A549 (cell line): ENCODE results near the gene LCN9. TPM values are rescaled to one million over a fixed set of nuclear protein-coding genes. Genes with fewer than 3 reads are reported as not detected.

Experiments
- ATAC-seq, 2 experiments: fragments of 200-7000 bp in 1 of 2; fragments of >200 bp in 1 of 2; cut with Nextera tagmentation in 1 of 2; cut with Tn5 transposase in 1 of 2; 3 replicates each; pipeline versions ENCODE4 v1.8.0 to v1.9.1; 2018 to 2020; ENCODE audit warnings: mild to moderate bottlenecking in 1 of 2, moderate library complexity in 1 of 2
- CTCF ChIA-PET: fragments of 300-600 bp; sonication (Branson Sonifier 250); formaldehyde crosslinking; extraction: SDS; loops from one replicate; lab custom pipeline; 2021; ENCODE audit warnings: antibody characterized with exemption, inconsistent platforms; lab: Yijun Ruan, JAX
- POLR2A ChIA-PET: fragments of 350-600 bp; formaldehyde crosslinking; extraction: SDS; loops from one replicate; lab custom pipeline; 2021; ENCODE audit warnings: antibody characterized with exemption, inconsistent platforms; lab: Yijun Ruan, JAX
- DNase-seq, 2 experiments: peaks; one replicate each; pipeline versions ENCODE4 v3.0.0 to v3.0.0-alpha.2; 2011 to 2016; ENCODE audit warnings: low read depth in 1 of 2, low spot score in 1 of 2
- FAIRE-seq: peaks from 2 replicates; lab custom pipeline; 2011; peaks lifted over from hg19 to GRCh38; lab: Jason Lieb, UNC
- H3K27ac ChIP-seq, 2 experiments: fragments of >200 bp; sonication (Bioruptor Twin); formaldehyde crosslinking; 3 replicates each; pipeline ENCODE4 v1.5.1; 2016 to 2017
- H3K4me1 ChIP-seq: fragments of >200 bp; sonication (Bioruptor Twin); formaldehyde crosslinking; 3 replicates; pipeline ENCODE4 v1.6.1; 2016
- H3K4me2 ChIP-seq: fragments of >200 bp; sonication (Bioruptor Twin); formaldehyde crosslinking; 3 replicates; pipeline ENCODE4 v1.6.1; 2016
- H3K4me3 ChIP-seq: fragments of >200 bp; sonication (Bioruptor Twin); formaldehyde crosslinking; 3 replicates; pipeline ENCODE4 v1.5.1; 2016
- H3K9me3 ChIP-seq: fragments of >200 bp; sonication (Bioruptor Twin); formaldehyde crosslinking; 3 replicates; pipeline ENCODE4 v1.6.1; 2016
- CBX8 ChIP-seq: fragments of 200-600 bp; sonication (generic); IDR thresholded peaks from 2 replicates; pipeline ENCODE4 v1.6.1; 2016
- CEBPB ChIP-seq, 2 experiments: fragments of >200 bp in 1 of 2; sonication (Bioruptor Twin) in 1 of 2; formaldehyde crosslinking in 1 of 2; IDR thresholded peaks; 2 replicates each; pipeline ENCODE4 v1.6.1; 2012 to 2016
- CHD2 ChIP-seq: fragments of 150-350 bp; IDR thresholded peaks from 2 replicates; pipeline ENCODE4 v1.6.1; 2014; ENCODE audit warnings: low read length; ENCODE audit not compliant: partially characterized antibody
- EP300 ChIP-seq, 2 experiments: fragments of >200 bp; sonication (Bioruptor Twin); formaldehyde crosslinking; IDR thresholded peaks; 2 replicates in 1 of 2; 3 replicates in 1 of 2; pipeline ENCODE4 v1.6.1; 2016 to 2017
- FOXS1 ChIP-seq: fragments of 250-450 bp; sonication (Bioruptor Pico); IDR thresholded peaks from 2 replicates; pipeline ENCODE4 v1.5.0; 2020; ENCODE audit warnings: mild to moderate bottlenecking, moderate library complexity
- HDAC2 ChIP-seq: fragments of 200-600 bp; sonication (generic); IDR thresholded peaks from 2 replicates; pipeline ENCODE4 v1.6.1; 2016
- JUNB ChIP-seq: fragments of >200 bp; sonication (Bioruptor Twin); formaldehyde crosslinking; IDR thresholded peaks from 2 replicates; pipeline ENCODE4 v1.6.1; 2016
- NFE2L2 ChIP-seq: fragments of 150-350 bp; conservative IDR thresholded peaks from 2 replicates; pipeline ENCODE4 v1.6.1; 2014; ENCODE audit warnings: low read length
- NPAS2 ChIP-seq: fragments of 250-450 bp; sonication (Bioruptor Pico); IDR thresholded peaks from 2 replicates; pipeline ENCODE4 v1.8.0; 2022; ENCODE audit warnings: mild to moderate bottlenecking, moderate library complexity, borderline replicate concordance
- NR3C1 ChIP-seq: fragments of >200 bp; sonication (Bioruptor Twin); formaldehyde crosslinking; IDR thresholded peaks from 3 replicates; pipeline ENCODE4 v1.6.1; 2017
- RARB ChIP-seq: fragments of 250-450 bp; sonication (Bioruptor Pico); IDR thresholded peaks from 2 replicates; pipeline ENCODE4 v1.8.0; 2021; ENCODE audit warnings: mild to moderate bottlenecking, moderate library complexity
- RNF2 ChIP-seq: fragments of 200-600 bp; sonication (generic); IDR thresholded peaks from 2 replicates; pipeline ENCODE4 v1.6.1; 2016; ENCODE audit warnings: low read depth, mild to moderate bottlenecking, antibody characterized with exemption, moderate library complexity, borderline replicate concordance
- TFCP2L1 ChIP-seq: fragments of 250-450 bp; sonication (Bioruptor Pico); IDR thresholded peaks from 2 replicates; pipeline ENCODE4 v1.5.0; 2021; ENCODE audit warnings: mild to moderate bottlenecking
- ZC3H11A ChIP-seq: fragments of 450-650 bp; IDR thresholded peaks from 2 replicates; pipeline ENCODE4 v1.6.1; 2014; ENCODE audit warnings: antibody characterized with exemption, mild to moderate bottlenecking
- ZFP36 ChIP-seq: fragments of 450-650 bp; IDR thresholded peaks from 2 replicates; pipeline ENCODE4 v1.6.1; 2014; ENCODE audit warnings: borderline replicate concordance; ENCODE audit not compliant: partially characterized antibody
- WGBS: methylation state at CpG from one replicate; pipeline ENCODE4 v1.1.6; 2017; ENCODE audit errors: missing lambda C conversion rate; 5-methylcytosine and 5-hydroxymethylcytosine counted together
- polyA plus RNA-seq, 4 experiments: library from polyadenylated mRNA; depleted of rRNA in 3 of 4; stranded (reverse); fragments of >200 nt; fragmentation: RNase III in 1 of 4; extraction: RNeasy Plus Mini Kit Qiagen cat#74134 plus additional on column Dnase treatment in 1 of 4; gene quantifications; 2 replicates in 3 of 4; 3 replicates in 1 of 4; pipeline ENCODE4 v1.2.3, GENCODE V29; 2011 to 2017
- TF ChIP-seq, protein P1 (sequence below): fragments of >200 bp; sonication (Bioruptor Twin); formaldehyde crosslinking; IDR thresholded peaks from 2 replicates; pipeline ENCODE4 v1.6.1; 2016
- TF ChIP-seq, protein P2 (sequence below): fragments of 250-450 bp; sonication (Bioruptor Pico); IDR thresholded peaks from 2 replicates; pipeline ENCODE4 v1.5.0; 2021; ENCODE audit warnings: mild to moderate bottlenecking, moderate library complexity, borderline replicate concordance

LCN9 gene
- polyA plus RNA-seq, 2 of the 4 experiments (the other 2 are of a cell fraction): not detected

DNA sequence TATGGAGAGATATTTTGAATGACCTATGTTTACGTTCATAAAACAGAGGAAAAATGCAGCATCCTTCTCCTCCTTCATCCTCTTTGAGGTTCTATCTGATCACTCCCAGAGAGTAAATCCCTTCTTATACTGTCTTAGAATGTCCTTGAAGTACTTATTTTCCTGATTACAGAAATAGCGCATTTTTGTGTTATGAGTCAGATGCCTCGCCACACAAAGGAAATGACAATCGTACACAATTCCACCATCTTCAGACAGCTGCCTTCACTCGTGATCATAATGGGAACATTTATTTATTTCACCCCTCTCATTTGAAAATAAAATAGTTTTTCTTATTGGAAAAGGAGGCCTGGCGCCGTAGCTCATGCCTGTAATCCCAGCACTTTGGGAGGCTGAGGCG lies 21.4 kb upstream of the LCN9 start:
- ATAC-seq (no peak), FAIRE-seq (no peak), DNase-seq (no peak)
- ChIA-PET CTCF (interaction anchor here (0.5 kb wide), 1 partner anchor 445 kb away, joined by 3 read pairs; no protein-coding TSS in a partner anchor), POLR2A (no interaction called here)
- H3K4me1 ChIP-seq: no peaks in the 10 kb centered on the region
- no peak overlapping the region for H3K4me3 ChIP-seq
- H3K27ac ChIP-seq: no peak overlapping the region
- no peak overlapping the region for H3K4me2 ChIP-seq
- TF ChIP-seq FOXS1 (CRISPR knock-in tag) (no peak), ZFP36 (no peak), ZC3H11A (no peak), NFE2L2 (no peak), TFCP2L1 (CRISPR knock-in tag) (no peak), CHD2 (no peak), RNF2 (no peak), RARB (CRISPR knock-in tag) (no peak), HDAC2 (no peak), CBX8 (no peak)
- TF ChIP-seq, protein P1, sequence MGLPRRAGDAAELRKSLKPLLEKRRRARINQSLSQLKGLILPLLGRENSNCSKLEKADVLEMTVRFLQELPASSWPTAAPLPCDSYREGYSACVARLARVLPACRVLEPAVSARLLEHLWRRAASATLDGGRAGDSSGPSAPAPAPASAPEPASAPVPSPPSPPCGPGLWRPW: no peak
- WGBS: 31% methylated on average over 8 of the region's 8 CpGs
- peaks cover 34% of the 10 kb centered on the region for H3K9me3 ChIP-seq

DNA sequence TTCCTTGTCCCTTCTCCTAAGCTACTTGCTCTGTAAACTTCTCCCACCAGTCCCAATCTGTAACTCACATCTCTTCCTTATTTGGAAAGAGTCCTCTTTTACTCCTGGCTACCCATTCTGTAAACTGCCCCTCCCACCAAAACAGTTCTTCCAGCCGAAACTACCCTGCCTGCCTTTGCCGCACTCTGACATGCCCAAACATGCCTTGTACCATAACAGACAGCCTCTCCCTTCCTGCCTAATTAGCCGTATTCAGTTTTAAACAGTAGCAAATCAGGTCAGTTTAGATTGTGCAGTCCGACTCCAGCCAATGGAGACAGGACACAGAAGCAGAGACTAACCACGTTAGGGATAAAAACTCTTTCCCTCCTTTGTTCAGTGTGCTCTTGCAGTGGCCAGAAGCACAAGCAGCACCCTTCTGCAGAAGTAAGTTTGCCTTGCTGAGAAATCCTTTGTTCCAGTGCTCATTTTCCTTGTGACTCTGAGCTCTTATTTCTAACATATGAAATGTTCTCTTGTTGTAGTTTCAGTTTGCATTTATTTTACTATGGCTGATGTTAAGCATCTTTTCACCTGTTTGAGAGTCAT lies 18.4 kb upstream of the LCN9 start:
- Histone ChIP-seq H3K4me1 (no peaks in the 10 kb centered on the region), H3K9me3 (peaks cover 61% of the 10 kb centered on the region), H3K4me2 (no peak overlapping the region), H3K27ac (no peak overlapping the region), H3K4me3 (no peak overlapping the region)
- DNase-seq: no peak
- no peak for FAIRE-seq
- ChIA-PET CTCF (no interaction called here), POLR2A (no interaction called here)
- no peak for TF ChIP-seq NPAS2 (CRISPR knock-in tag)
- TF ChIP-seq JUNB: no peak
- TF ChIP-seq RNF2: no peak
- no peak for TF ChIP-seq CEBPB (IDR thresholded peaks at IDR 0.05)
- no peak for TF ChIP-seq CBX8
- TF ChIP-seq NR3C1: no peak
- TF ChIP-seq EP300 (IDR thresholded peaks at IDR 0.05): no peak
- ATAC-seq: no peak
- WGBS: 11% methylated on average over 5 of the region's 5 CpGs

DNA sequence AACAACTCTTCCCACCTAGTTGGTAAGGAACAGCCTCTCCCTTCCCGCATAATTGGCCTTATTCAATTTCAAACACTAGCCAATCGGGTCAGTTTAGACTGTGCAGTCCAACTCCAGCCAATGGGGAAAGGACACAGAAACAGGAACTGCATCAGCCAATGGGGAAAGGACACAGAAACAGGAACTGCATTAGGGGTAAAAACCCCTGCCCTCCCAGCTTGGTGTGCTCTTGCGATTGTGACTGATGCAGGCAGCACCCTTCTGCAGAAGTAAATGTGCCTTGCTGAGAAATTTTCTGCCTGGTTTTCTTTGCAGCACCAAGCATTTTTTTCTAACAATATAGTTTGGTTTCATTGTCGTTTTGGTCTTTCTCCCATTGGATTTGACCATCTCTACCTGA lies 15.2 kb upstream of the LCN9 start:
- WGBS: 20% methylated on average over 4 of the region's 4 CpGs
- TF ChIP-seq, protein P1: 0 out of 2 replicates have a peak, but pooled peaks have one; percentile 4
- TF ChIP-seq, protein P2, sequence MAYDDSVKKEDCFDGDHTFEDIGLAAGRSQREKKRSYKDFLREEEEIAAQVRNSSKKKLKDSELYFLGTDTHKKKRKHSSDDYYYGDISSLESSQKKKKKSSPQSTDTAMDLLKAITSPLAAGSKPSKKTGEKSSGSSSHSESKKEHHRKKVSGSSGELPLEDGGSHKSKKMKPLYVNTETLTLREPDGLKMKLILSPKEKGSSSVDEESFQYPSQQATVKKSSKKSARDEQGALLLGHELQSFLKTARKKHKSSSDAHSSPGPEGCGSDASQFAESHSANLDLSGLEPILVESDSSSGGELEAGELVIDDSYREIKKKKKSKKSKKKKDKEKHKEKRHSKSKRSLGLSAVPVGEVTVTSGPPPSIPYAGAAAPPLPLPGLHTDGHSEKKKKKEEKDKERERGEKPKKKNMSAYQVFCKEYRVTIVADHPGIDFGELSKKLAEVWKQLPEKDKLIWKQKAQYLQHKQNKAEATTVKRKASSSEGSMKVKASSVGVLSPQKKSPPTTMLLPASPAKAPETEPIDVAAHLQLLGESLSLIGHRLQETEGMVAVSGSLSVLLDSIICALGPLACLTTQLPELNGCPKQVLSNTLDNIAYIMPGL (CRISPR knock-in tag): no peak
- ATAC-seq (no peak), DNase-seq (no peak), FAIRE-seq (no peak)
- Histone ChIP-seq H3K27ac (no peak overlapping the region), H3K9me3 (peaks cover 79% of the 10 kb centered on the region), H3K4me2 (no peak overlapping the region), H3K4me3 (no peak overlapping the region), H3K4me1 (no peaks in the 10 kb centered on the region)
- CTCF ChIA-PET: no interaction called here
- POLR2A ChIA-PET: interaction anchor here (1.5 kb wide), 1 partner anchor 14 kb away, joined by 3 read pairs; no protein-coding TSS in a partner anchor
